ENCODE data around the gene BAZ2B.

The BAZ2B gene

GRCh38 chr2:159438284-159438683 lies 178.1 kb downstream of the BAZ2B start:
- no peak for DNase-seq (ENCODE audit: extremely low read depth, low read depth)
- TF ChIP-seq CTCF (IDR thresholded peaks at IDR 0.05; ENCODE audit: low read depth, low read length, missing control alignments), result no peak
- H3K4me3 ChIP-seq (replicated peaks; ENCODE audit: low read depth, low read length), result no peak overlapping the region

GRCh38 chr2:159432610-159433009 lies 183.7 kb downstream of the BAZ2B start:
- no peak overlapping the region for H3K4me3 ChIP-seq (replicated peaks; ENCODE audit: low read depth, low read length)
- no peak for DNase-seq (ENCODE audit: extremely low read depth, low read depth)
- no peak for TF ChIP-seq CTCF (IDR thresholded peaks at IDR 0.05; ENCODE audit: low read depth, low read length, missing control alignments)

GRCh38 chr2:159427048-159427447 lies 189.3 kb downstream of the BAZ2B start:
- no peak for TF ChIP-seq CTCF (IDR thresholded peaks at IDR 0.05; ENCODE audit: low read depth, low read length, missing control alignments)

GRCh38 chr2:159419403-159419802 lies 196.9 kb downstream of the BAZ2B start:
- no peak for DNase-seq (ENCODE audit: extremely low read depth, low read depth)
- H3K4me3 ChIP-seq (replicated peaks; ENCODE audit: low read depth, low read length), result no peak overlapping the region
- no peak for TF ChIP-seq CTCF (IDR thresholded peaks at IDR 0.05; ENCODE audit: low read depth, low read length, missing control alignments)

More at GRCh38 chr2:159427048-159427447, 189.3 kb downstream of the BAZ2B start:
- H3K4me3 ChIP-seq (replicated peaks; ENCODE audit: low read depth, low read length), result no peak overlapping the region
- DNase-seq (ENCODE audit: extremely low read depth, low read depth), result no peak

- H3K4me3 ChIP-seq (replicated peaks; ENCODE audit: low read depth, low read length), result no peak overlapping the region
- no peak for TF ChIP-seq CTCF (IDR thresholded peaks at IDR 0.05; ENCODE audit: low read depth, low read length, missing control alignments)
- DNase-seq (ENCODE audit: extremely low read depth, low read depth), result no peak
Observed at GRCh38 chr2:159411460-159411859, 204.9 kb downstream of the BAZ2B start.

- no peak for DNase-seq (ENCODE audit: extremely low read depth, low read depth)
- H3K4me3 ChIP-seq (replicated peaks; ENCODE audit: low read depth, low read length), result no peak overlapping the region
- no peak for TF ChIP-seq CTCF (IDR thresholded peaks at IDR 0.05; ENCODE audit: low read depth, low read length, missing control alignments)
Observed at GRCh38 chr2:159410276-159410675, 206.1 kb downstream of the BAZ2B start.

GRCh38 chr2:159409116-159409800 lies 207.1 kb downstream of the BAZ2B start:
- no peak for DNase-seq (ENCODE audit: extremely low read depth, low read depth)
- no peak overlapping the region for H3K4me3 ChIP-seq (replicated peaks; ENCODE audit: low read depth, low read length)
- TF ChIP-seq CTCF (IDR thresholded peaks at IDR 0.05; ENCODE audit: low read depth, low read length, missing control alignments), result no peak
